DMS53 treated with DMSO at 0.1 percent for 48 hours (cell line): ENCODE data around the gene LATS2.
"Not testable (repeated sequence)": the region's sequence is repeated elsewhere in the genome, so short reads cannot be mapped to it uniquely, and the experiment has no call there.

Source experiments
- DNase-seq: peaks from one replicate; lab custom pipeline; 2025; ENCODE audit not compliant: unreplicated experiment; lab: John Stamatoyannopoulos, UW

Gene LATS2

GRCh38 chr13:20968745-20969144 lies 92.6 kb downstream of the LATS2 start:
- no peak for DNase-seq

GRCh38 chr13:20967340-20967739 lies 94.0 kb downstream of the LATS2 start:
- no peak for DNase-seq

GRCh38 chr13:20964904-20965303 lies 96.5 kb downstream of the LATS2 start:
- DNase-seq, result no peak

GRCh38 chr13:20961663-20962062 lies 99.7 kb downstream of the LATS2 start:
- DNase-seq, result not testable (repeated sequence)

GRCh38 chr13:20960663-20961309 lies 100.6 kb downstream of the LATS2 start:
- peak; percentile 60 for DNase-seq

GRCh38 chr13:20957049-20957620 lies 104.3 kb downstream of the LATS2 start:
- DNase-seq, result not testable (repeated sequence)

- no peak for DNase-seq
Measured at GRCh38 chr13:20955496-20955895, 105.9 kb downstream of the LATS2 start.

- DNase-seq, result no peak
Measured at GRCh38 chr13:20953245-20953931, 108.0 kb downstream of the LATS2 start.

- DNase-seq, result no peak
Measured at GRCh38 chr13:20952838-20953237, 108.5 kb downstream of the LATS2 start.

- DNase-seq, result not testable (repeated sequence)
Measured at GRCh38 chr13:20948001-20948400, 113.4 kb downstream of the LATS2 start.

- no peak for DNase-seq
Measured at GRCh38 chr13:20945952-20946383, 115.4 kb downstream of the LATS2 start.

- DNase-seq, result no peak
Measured at GRCh38 chr13:20942938-20943559, 118.3 kb downstream of the LATS2 start.

- not testable (repeated sequence) for DNase-seq
Measured at GRCh38 chr13:20940511-20940910, 120.9 kb downstream of the LATS2 start.

GRCh38 chr13:20940083-20940482 lies 121.3 kb downstream of the LATS2 start:
- no peak for DNase-seq

GRCh38 chr13:20939662-20940061 lies 121.7 kb downstream of the LATS2 start:
- DNase-seq, result no peak

- DNase-seq, result no peak
Measured at GRCh38 chr13:20938302-20938701, 123.1 kb downstream of the LATS2 start.

- DNase-seq, result no peak
Measured at GRCh38 chr13:20927596-20928257, 133.7 kb downstream of the LATS2 start.

GRCh38 chr13:20925395-20925790 lies 136.0 kb downstream of the LATS2 start:
- not testable (repeated sequence) for DNase-seq

- peak; percentile 65 for DNase-seq
Measured at GRCh38 chr13:20924758-20925394, 136.5 kb downstream of the LATS2 start.

GRCh38 chr13:20923272-20923671 lies 138.1 kb downstream of the LATS2 start:
- no peak for DNase-seq
